NB4 (cell line): ENCODE data around the gene NOP9.

Experiments used
- DNase-seq: peaks from one replicate; pipeline ENCODE4 v3.0.0; 2010; ENCODE audit warnings: low read depth
- H3K4me3 ChIP-seq: one replicate; pipeline ENCODE4 v1.5.1; 2011; ENCODE audit warnings: mild to moderate bottlenecking, low read depth, low read length, moderate library complexity
- CTCF ChIP-seq: IDR thresholded peaks from one replicate; pipeline ENCODE4 v1.5.1; 2012; ENCODE audit warnings: low read depth, low read length
- MYC ChIP-seq: IDR thresholded peaks from 2 replicates; pipeline ENCODE4 v1.6.1; 2011; ENCODE audit warnings: low read depth, low read length
- POLR2A ChIP-seq: IDR thresholded peaks from 2 replicates; pipeline ENCODE4 v1.6.1; 2011; ENCODE audit warnings: mild to moderate bottlenecking; ENCODE audit not compliant: insufficient read length; ENCODE audit errors: extremely low read depth
- TF ChIP-seq, protein P1 (sequence below): IDR thresholded peaks from 2 replicates; pipeline ENCODE4 v1.6.1; 2011; ENCODE audit warnings: low read depth, low read length

The NOP9 gene

DNA sequence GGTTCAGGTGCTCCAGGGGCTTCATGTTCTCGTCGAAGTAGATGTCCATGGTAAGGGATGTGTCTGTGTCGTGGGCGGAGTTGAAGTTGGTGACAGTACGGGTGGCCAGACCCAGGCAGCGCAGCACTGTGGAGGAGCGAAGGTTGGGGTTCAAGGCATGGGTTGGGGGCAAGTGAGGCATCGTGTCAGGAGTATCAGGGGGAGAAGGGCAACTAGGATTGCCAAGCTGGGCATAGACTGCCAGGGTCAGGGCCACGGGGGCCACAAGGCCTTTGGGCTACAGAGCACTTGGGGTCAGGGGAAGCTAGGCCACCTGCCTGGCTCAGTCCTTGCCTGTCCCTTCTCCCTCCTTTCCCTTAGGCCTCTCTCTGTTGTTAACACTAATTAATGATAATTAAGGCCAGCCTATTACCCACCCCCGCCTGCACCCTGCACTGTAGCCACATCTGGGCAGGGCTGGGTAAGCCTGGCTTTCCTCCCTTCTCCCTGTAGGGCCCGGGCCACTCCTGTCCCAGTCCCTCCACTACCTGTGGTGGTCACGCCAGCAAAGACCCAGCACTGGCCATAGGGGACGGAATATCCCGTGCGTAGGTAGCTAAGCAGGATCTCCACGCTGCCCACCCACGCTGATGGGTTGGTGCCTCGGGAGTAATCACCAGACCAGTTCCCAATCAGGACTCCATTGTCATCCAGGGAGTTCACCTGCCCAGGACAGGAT, 40.9 kb upstream of the NOP9 start:
- no peak overlapping the region for H3K4me3 ChIP-seq
- no peak for DNase-seq
- TF ChIP-seq, protein P1, sequence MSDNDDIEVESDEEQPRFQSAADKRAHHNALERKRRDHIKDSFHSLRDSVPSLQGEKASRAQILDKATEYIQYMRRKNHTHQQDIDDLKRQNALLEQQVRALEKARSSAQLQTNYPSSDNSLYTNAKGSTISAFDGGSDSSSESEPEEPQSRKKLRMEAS = no peak
- no peak for TF ChIP-seq MYC
- no peak for TF ChIP-seq POLR2A
- no peak for TF ChIP-seq CTCF

GRCh38 chr14:24259282-24260025, 40.2 kb upstream of the NOP9 start:
- no peak overlapping the region for H3K4me3 ChIP-seq
- no peak for DNase-seq
- TF ChIP-seq CTCF (no peak), MYC (no peak), POLR2A (no peak)
- TF ChIP-seq, protein P1 = no peak

GRCh38 chr14:24260026-24260779, 39.4 kb upstream of the NOP9 start:
- H3K4me3 ChIP-seq = no peak overlapping the region
- TF ChIP-seq MYC = no peak
- no peak for TF ChIP-seq POLR2A
- no peak for TF ChIP-seq CTCF
- TF ChIP-seq, protein P1 = no peak
- DNase-seq = no peak

- TF ChIP-seq MYC (no peak), POLR2A (no peak), CTCF (no peak)
- TF ChIP-seq, protein P1 = no peak
- no peak overlapping the region for H3K4me3 ChIP-seq
- DNase-seq = no peak
Observed at GRCh38 chr14:24260780-24261157, 38.9 kb upstream of the NOP9 start.

DNA sequence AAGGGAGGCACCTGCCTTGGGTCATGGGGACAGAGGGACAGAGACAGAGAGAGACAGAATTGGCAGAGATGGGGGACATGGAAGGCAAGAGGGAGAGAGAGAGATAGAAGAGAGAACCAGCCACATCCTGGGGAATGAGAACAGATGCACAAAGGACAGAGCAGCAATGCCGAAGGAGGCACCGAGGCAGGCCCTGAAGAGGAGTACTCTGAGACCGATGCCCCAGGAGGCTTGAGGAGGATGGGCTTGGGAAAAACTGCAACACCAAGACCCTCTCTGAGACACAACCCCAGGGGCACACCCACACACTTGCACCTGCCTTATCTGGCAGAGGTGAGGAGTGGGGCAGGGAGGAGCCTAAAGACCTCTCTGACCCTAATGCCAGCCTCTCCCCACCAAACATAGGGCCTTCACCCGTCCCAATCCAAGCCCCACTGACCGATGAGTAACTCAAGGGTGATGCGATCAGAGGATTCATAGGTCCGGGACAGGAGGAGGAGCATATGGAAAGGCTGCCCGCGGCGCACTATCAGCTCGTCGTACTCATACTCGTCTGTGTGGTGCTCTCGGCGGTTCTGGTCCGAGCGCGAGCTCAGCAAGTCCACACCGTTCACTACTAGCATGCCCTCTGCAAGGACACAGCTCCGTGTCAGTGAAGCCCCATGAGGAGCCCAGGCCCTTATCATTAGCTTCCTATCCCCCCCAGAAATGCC, 38.2 kb upstream of the NOP9 start:
- no peak for DNase-seq
- TF ChIP-seq, protein P1 = no peak
- TF ChIP-seq POLR2A (no peak), MYC (no peak), CTCF (no peak)
- no peak overlapping the region for H3K4me3 ChIP-seq
